ENCODE results near the gene GJA3.

The GJA3 gene

DNA sequence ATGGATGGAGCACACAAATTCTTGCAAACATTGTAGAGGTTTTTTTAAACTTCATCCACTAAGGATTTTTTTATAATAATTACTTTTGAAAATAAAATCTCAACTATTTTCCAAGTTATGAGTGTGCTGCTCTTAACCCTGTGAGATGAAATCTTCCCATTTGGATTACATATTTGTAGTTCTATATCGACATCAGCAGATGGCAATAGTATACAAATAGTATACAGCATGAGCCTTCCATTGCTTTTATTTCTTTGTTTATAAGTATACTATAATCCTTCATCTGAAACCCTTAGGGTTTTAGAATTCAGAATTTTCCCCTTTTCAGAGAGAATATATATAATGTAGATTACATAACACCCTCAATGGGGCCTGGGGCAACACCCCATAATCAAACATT lies 70.5 kb downstream of the GJA3 start:
- no peak for DNase-seq (ENCODE audit: low read depth in 2 of 2, low spot score in 1 of 2)

Measured in stimulated activated CD8-positive, alpha-beta memory T cell treated with anti-CD3 and anti-CD28 coated beads, Interleukin-4, amount 100 ng/mL, for 1 hour (primary cell).